CD4-positive, alpha-beta T cell treated with Interleukin-4 for 1 hour (primary cell): ENCODE results near the gene FZR1.

Source experiments
- DNase-seq, 2 donors: peaks; one replicate each; pipeline ENCODE4 v3.0.0-alpha.2; 2020 to 2022

FZR1 gene

DNA sequence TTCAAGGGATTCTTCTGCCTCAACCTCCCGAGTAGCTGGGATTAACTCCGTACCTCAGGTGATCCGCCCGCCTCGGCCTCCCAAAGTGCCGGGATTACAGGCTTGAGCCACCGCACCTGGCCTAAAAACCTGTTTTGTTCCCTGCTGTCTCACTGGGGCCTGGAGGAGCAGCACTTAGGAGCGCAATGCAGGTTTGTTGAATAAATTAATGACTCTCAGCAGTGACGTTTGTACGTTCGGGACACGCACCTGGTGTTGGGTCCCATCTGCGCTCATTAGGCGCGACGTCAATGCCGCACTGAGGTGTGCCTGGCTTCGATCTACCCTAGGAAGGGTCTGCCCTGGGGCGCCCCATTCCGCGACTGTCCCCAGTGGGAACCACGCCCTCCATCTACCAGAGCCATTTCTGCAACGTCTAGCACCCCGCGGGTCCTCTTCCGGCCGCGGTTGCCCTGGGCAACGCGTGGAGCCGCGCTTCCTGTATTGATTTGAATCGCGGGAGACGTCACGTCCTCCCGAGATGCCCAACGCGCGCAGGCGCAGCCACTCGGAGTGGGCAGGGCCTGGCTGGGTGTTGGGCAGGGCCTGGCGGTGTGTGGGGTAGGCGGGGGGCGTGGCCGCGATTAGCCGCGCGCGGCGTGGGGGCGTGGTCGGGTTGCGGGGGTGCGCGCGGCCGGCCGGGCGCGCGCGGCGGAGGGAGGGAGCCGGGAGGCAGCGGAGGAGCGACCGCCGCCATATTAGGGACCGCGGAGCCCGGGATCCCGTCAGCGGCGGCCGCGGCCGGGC lies at the start of gene FZR1:
TSS of gene FZR1 (plus strand) at position 714 of the 786 bp plus-strand sequence. CDS start 16,679 bp downstream, outside the sequence.
- DNase-seq, result peak; percentile 100

DNA sequence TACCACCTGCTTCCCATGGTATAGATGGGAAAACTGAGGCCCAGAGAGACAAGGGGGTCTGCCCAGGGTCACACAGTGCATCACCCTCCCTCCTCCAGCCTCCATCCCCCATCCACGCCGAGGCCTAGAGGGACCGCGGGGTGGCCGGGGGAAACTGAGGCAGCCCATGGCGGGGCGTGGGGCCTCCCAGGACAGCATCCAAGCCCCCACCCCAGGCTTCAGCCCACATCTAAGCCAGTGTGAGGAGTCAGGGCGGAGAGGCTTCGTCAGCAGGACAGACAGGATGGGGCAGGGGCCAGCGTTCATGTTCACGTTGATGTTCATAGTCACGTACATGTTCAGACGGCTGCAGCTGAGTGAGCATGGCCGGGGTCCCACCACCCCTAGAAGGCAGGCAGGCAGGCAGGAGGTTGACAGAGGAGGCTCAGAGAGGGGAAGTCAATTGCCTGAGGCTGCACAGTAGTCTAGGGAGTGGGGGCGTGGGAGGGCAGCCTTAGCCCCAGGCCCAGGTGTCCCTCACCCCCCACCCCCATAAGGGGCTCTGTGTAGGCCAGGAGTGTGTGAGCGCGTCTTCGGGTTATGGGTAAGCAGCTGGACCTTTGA lies 49.1 kb upstream of the FZR1 start:
- DNase-seq, result no peak

DNA sequence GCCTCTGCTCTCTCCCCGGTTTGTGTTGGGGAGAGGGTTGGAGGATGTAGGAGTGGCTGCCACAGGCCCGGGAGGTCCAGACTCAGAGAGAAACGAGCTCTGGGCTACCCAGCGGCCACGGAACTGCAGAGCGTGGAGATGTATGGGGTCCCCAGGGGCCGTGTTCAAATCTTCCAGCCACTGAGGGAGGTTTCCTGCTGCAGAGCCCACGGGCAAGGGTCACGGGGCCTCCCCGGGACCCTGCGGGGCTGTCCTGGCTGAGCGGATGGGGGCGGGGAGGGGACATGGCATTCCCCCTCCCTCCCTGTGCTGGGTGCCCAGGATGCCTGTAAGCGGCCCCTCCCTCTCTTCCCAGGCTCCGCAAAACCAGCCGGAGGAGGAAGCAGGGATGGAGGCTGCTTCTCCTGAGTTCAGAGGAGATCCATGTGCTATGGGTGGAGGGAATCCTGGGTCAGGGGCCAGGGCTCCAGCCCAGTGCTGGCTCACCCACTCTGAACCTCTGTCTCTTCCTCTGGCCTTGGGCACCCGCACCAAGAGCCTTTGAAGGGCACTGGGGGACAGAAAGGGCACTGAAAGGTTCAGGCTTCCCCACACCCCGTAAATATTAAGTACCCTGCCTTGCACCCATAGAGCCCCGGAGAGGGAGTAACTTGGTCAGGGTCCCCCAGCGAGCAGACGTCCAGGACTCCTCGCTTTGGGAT lies 48.4 kb upstream of the FZR1 start:
- DNase-seq, result no peak

DNA sequence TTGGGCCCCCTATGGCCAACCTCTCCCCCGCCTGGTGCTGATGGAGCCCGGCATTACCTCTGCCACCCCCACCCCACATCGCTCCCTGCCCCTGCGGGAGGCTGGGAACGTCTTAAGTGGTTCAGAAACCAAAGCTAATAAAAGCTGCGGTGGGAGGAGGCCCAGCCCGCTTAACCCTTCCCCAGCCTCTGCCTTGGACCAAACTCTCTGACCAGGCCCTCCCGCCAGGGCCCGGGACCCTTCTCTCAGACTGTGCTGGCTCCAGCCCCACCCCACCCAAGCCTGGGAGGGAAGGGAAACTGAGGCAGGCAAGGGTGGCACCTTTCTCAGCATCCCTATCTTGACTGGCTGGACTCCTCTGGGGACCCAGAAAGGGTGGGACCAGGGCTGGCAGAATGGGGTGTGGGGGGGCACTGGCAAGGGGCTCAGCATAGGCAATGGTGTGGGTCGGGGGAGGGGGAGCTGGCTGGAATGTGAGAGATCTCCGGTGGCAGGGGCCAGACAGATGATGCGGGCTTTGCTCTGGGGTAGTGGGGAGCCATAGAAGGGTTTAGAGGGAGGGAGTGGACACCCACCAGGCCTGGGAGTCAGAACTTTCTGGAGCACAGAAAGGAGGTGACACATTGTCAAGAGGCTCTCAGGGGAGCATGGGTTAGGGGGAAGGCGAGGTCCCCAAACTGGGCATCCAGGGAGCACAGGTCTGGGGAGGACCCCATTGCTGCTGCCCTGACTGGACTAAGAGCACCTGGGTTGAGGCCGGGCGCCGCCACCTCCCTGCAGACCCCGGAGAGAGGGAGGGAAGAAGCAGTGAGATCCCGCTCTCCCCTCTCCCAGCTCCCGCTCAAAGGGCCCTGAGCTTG lies 47.7 kb upstream of the FZR1 start:
- DNase-seq, result no peak

DNA sequence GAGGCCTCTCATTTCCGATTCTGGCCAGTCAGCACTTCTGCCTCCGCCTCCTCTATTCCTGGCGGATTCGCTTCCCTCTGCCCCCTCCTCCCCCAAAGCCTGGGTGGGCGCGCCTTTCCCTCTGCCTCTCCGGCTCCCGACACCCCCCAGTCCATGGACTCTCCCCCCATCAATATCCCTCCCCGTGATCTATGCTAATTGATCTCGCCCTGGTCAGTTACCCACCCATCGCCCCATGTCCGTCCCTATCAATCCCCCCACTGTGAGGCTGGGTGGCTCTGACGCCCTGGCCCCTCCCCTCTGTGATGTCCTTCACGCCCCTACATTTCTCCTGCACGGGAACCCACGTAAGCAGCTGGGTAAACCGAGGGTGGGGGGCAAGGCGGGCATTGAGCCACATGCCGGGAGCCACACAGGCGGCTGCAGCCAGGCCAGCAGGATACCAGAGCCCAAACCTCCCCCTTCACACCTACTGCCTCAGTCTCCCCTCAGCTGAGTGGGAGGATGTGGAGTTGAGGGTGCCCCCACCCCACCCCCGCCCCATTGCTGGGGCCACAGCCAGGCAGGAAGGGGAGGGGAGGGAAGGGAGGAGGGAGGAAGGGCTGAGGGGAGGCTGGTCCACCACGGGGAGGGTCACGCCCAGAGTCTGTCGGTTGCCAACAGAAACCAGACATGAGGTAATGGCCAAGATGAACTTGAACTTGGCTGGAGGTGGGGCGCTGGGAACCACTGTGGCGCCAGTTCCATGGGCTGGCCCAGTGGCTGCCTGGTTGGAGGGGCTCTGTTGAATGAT lies 46.8 kb upstream of the FZR1 start:
- no peak for DNase-seq

DNA sequence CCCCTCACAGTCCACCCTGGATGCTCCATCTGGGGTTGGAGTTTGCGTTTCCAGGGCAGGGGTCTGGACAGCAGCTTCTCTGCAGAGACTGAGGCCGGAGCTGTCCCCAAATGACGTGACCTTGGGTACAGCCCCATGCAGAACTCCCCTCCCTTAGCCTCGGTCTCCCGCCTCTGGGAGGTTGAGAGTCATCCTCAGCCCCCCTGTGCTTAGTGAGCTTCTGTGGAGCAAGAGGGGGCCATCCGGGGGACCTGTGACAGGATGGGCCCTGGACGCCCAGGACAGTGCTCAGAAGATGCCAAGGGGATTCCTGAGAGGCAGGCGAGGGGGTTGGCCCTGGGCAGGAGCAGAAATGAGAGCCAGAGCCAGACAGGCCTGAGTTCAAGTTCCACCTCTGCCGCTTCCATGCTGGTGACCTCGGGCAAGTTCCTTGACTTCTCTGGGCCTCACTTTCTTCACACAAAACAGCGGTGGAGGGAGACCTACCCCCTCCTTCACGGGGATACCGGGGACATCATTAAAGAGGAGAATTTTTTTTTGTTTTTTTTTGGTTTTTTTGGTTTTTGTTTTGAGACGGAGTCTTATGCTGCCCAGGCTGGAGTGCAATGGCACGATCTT lies 46.0 kb upstream of the FZR1 start:
- DNase-seq, result no peak

DNA sequence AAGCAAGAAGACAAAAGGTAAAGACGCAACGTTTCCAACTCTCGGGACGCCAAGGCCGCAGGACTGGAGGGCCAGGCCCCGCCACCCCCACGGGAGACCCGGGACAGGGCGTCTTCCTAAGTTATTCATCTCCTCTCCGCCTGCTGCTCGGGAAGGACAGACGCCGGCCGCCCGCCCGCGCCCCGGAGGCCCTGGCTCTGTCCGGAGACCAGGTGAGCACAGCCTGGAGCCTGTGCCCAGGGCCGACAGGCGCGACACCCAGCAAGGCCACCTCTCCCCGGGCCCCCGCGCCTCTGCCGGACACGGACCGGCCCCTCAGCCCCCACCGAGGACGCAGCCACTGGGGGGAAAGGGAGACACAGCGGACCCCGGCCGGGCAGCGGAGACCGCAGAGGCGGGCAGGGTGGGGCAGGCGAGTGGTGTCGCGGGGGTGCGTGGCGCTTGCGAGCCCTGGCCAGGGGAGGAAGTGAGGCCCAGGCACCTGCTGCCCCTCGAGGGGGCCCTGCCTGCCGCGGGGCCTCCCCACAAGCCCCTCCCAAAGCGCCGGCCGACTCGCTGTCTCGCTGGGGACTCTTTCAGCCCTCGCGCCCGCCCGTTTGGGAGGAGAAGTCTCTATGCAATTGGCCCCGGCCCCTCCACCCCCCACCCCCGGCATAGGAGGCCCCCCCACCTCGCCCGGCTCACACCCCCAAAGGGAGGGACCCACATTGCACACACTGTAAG lies 43.0 kb upstream of the FZR1 start:
- no peak for DNase-seq

DNA sequence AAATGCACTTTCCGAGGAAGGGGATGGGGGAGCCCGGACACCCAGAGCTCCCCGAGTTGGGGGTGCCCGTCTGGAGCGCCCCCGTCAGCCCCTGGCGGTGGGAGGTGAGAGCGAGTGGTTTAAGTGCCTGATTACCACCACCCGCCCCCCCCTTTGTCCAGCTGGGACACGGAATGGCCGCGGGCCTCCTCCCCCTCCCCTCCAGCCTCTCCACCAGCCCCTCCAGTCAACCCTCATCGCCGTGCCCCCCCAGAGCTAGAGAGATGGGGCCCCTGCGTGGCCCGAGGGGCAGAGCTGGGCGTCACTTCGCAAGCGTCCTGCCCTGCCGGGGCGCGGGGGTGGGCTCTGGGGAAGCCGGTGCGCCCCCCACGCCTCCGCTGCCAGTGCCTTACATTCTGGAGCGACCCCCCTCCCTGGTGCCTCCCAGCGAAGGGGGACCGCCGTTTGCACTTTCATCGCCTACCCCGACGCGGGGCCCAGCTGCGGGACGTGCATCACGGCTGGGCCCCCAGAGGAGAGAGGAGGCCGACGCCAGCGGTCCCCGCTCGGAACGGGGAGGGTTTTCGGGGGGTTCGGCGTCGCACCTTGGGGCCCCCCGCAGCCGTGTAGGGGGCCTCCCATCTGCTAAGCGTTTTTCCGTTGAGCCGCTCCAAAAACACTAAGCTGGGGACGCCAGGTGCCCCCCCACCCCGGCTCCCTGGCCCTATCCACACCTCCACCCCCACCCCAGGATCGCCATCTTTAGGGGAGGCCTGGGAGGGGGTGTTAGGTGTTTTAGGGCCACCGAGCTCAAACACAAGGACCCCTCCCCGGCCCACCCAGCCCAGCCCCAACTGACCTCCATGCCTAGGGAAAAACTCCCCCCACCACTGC lies 42.2 kb upstream of the FZR1 start:
- no peak for DNase-seq

DNA sequence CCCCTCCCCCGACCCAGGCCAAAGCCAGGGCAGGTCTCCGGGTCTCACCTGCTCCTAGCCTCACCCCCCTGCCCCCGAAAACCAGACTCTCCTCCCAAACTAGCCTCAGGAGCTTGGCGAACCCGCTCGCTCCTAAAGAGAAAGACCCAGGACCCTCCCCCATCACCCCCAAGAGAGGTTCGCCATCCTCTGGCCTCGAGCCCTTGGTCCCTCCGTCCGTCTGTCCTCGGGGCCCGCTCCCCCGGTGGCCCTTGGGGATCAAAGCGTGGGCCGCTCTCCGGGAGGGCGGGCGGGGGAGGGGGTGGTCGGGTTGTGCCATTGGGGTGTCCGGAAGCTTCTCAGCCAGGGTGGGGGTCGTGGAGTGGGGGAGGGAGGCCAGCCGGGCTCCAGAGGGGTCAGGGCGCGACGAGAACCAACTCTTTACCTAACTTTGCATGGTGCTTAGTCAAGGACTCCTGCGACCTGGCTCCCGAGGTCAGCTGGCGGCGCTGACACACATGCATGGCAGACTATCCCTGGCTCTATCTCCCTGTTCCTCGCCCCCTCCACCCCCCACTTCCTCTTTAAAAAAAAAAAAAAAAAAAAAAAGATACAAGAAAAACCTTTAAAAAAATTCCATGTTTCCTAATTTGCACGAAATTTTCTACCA lies 41.4 kb upstream of the FZR1 start:
- no peak for DNase-seq

DNA sequence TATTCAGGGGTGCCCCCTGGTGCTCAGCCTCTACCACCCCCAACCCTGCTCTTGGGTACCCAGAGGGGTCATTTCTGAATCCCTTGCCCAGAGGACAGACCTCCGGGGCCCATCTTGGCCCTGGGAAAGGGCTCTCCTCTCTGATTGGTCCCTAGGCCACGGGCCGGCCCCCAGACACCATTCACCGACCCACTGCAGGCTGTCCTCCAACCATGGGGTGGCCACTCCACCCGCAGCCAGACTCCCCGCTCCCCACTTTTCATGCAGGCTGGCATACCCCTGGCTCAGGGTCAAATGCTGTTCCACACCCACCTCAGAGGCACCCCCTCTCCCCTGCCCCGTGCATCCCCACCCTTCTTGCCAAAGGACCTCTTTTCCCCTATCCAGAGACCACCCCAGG lies 40.6 kb upstream of the FZR1 start:
- DNase-seq, result no peak

DNA sequence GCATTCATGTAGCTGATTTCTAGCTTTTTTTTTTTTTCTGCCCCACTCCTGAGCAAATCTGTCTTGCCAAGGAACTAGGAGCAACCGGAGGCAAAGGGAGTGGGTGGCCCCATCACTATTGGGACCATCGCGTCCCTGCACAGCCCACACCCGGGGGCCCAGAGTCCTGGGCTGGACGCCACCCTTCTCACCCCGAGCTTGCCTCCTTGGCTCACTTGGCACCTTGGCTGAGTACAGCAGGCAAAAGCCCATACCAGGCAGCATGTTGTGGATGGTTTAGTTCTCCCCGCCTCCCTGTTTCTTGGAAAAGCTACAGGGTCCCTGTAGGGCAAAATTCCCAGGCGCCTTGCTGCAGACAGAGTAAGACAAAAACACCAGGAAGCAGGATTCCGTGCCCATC lies 39.5 kb upstream of the FZR1 start:
- DNase-seq, result no peak

DNA sequence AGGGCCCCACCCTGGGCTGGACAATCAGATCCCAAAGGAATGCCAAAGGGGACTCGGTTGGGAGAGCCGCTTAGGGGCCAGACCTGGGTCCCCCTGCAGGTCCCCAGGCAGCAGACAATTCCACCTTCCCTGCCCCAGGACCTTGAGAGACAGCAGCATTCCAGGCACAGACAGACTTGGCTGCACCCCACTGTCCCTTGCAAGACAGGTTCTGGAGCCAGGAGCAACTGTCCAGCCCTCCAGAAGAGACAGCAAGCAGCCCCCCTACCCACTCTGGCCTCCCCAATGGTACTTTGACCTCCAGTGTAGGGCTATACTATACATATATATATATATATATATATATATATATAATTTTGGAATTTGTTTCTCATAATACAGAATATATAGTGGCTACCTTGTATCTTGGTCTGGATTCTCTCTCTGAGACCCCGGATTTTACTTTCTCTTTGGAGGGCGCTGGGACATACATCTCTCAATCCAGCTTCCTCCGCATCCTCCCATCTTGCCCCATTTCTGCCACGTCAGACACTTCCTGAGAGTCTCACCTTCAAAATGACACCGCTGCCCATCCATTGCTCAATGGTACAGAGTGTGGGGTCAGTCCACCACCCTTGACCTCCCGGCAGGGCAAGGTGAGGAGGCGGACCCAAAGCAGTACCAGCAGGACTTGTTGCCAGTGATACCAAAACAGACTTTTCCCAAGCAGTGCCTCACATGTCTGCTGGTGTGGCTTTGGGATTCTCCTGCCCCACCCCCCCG lies 38.5 kb upstream of the FZR1 start:
- DNase-seq, result no peak

DNA sequence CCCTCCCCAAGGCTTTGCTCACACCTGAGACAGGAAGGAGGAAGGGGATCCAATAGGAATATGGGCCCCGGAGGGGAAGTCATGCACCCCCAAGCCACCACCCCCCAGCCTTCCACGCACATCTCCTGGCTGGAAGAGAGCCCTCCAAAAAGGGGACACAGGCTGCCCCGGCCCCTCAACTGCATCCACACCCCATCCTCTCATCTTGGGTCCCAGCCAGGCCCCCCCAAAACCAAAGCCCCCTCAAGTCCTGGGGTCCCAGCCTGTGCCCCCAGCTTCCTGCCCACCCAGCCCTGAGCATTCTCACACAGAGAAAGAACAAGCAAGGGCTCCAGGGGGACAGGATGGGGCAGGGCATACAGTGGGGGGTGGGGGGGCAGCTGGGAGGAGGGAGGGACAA lies 37.9 kb upstream of the FZR1 start:
- no peak for DNase-seq

DNA sequence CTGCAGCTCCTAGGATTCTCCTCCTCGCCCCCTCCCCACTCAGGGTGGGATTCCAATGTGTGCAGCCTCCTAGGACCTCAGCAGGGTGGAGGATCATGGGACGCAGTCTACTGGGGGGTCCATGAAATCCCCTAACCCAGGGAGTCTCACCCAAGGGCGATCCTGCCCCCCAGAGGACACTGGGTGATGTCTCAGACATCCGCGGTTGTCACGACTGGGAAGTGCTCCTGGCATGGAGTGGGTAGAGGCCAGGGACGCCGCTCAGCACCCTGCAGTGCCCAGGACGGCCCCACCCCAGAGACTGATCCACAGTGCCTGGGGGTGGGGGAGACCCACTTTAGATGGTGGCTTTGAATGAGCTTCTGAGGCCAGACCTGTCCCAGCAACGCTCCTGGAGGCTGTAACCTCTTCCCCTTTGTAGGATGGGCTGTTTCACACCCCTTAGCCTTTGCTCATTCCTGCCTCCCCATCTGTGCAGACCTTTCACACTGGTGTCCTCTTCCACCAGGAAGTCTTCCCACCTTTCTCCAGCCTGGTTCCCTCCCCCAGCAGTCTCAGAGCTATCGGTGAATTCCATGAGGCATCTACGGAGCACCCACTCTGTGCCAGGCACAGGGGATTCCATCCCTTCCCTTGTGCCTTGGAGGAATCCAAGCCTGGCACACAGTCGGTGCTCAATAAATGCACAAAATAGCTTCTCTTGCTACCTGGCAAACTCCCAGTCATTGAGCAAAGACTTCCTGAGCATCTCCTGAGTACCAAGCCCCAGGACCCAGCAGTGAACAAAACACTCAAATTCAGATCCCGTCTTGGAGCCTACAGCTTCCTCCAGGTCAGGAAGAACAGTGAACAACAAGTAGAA lies 36.2 kb upstream of the FZR1 start:
- DNase-seq, result no peak

DNA sequence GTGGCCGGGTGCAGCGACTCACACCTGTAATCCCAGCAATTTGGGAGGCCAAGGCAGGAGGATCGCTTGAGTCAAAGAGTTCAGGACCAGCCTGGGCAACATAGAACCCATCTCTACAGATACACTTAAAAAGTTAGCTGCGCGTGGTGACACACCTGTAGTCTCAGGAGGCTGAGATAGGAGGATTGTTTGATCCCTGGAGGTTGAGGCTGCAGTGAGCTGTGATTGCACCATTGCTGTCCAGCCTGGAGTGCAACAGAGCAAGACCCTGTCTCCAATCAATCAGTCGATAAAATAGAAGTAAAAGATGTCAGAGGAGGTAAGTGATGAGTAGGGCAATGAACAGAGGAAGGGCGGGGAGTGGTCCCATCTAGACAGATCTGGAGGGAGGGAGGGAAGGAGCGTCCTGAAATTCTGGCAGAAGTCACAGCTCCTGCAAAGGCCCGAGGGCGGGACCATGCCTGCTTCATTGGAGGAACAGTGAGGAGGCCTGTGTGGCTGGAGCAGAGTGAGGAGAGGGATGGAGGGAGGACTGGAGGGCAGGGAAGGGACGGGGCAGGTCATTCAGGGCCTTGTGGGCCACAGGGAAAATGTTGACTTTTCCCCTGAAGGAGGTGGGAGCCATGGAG lies 35.5 kb upstream of the FZR1 start:
- no peak for DNase-seq

DNA sequence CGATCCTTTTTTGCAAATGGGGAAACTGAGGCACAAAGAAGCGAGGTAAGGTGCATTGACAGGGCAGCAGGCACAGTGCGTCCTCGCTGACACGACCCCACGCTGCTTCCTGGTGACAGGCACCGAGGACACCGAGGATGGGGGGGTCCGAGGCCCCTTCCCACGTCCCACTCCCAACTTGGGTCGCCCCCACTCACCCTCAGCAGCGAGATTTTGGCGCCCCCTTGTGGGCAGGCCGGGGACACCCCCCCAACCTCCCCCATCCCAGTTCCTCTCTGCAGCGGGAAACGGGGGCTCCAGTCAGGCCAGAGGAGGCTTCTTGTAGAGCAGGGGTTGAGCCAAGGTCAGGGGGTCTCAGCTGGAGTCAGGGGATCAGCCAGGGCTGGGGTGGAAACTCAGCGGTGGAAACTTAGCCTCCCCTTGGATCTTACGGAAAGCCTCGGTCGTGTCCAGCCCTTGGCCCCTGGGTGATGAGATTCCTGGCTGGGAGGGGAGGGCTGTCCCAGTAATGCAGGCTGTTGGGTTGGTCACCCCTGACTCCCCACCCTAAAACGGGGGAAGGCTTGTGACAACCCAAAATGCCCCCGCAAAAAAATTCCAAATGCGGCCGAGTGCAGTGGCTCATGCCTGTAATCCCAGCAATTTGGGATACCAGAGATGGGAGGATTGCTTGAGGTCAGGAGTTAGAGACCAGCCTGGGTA lies 34.0 kb upstream of the FZR1 start:
- DNase-seq, result peak; percentile 18 to 31

DNA sequence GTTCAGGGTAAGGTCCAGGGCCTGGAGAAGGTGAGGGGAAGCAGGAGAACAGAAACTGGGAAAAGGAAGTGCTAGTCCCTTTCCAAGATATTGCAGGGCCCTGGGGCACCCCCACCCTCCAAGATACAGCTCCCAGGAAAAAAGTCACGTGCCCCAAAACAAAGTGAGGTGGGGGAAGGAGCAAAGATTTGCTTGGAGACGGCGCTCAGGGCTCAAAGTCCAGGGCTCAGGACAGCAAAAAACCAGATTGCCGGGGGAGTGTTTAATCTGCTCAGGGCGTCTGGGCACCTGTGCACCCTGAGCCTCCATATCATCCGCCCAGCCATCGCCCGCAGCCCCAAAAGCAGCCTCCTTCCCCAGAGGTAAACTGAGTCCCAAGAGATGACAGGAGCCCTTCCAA lies 32.1 kb upstream of the FZR1 start:
- DNase-seq, result no peak
